ENCODE data around the gene BACH2. TPM values are rescaled to one million over a fixed set of nuclear protein-coding genes. Genes with fewer than 3 reads are reported as not detected.

The BACH2 gene
- total RNA-seq, 1 donor from 2014 or later, result 7.7 TPM

GRCh38 chr6:90231798-90232197 is 64.8 kb downstream of the BACH2 start:
- TF ChIP-seq CTCF (IDR thresholded peaks at IDR 0.05), result no peak
- no peak for DNase-seq (ENCODE audit: low spot score in 2 of 2)
- no peaks in the 10 kb centered on the region for H3K36me3 ChIP-seq
- intact Hi-C loops (cut with DNase I), result no loop called here
- no peaks in the 10 kb centered on the region for H3K9me3 ChIP-seq
- H3K27ac ChIP-seq, result no peak overlapping the region
- H3K4me1 ChIP-seq, result peaks cover 0 to 8% of the 10 kb centered on the region in 2 donors
- H3K27me3 ChIP-seq, result no peaks in the 10 kb centered on the region
- H3K4me3 ChIP-seq, result no peak overlapping the region

DNA sequence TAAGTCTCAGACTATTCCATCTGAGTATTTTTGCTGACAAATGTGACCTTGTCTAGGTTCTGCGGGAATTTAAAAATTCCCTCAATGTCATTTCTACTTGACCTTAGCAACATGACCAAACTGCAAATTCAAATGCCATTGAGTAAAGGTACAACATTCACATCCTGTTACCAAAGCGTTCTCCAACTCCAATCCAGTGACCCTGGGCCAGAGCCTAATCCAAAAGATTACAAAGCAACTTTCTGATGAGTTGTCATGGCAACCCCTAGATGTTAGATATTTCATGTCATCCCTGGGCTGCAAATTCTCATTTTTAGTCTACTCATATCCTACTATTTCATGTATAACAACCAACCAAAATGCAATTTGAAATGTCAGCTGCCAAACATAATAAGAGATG is 65.3 kb downstream of the BACH2 start:
- no peaks in the 10 kb centered on the region for H3K27me3 ChIP-seq
- H3K4me3 ChIP-seq, result no peak overlapping the region
- peaks cover 0 to 8% of the 10 kb centered on the region in 2 donors for H3K4me1 ChIP-seq
- DNase-seq (ENCODE audit: low spot score in 2 of 2), result no peak
- H3K36me3 ChIP-seq, result no peaks in the 10 kb centered on the region
- H3K27ac ChIP-seq, result no peak overlapping the region
- no peak for TF ChIP-seq CTCF (IDR thresholded peaks at IDR 0.05)
- no peaks in the 10 kb centered on the region for H3K9me3 ChIP-seq
- intact Hi-C loops (cut with DNase I), result no loop called here

DNA sequence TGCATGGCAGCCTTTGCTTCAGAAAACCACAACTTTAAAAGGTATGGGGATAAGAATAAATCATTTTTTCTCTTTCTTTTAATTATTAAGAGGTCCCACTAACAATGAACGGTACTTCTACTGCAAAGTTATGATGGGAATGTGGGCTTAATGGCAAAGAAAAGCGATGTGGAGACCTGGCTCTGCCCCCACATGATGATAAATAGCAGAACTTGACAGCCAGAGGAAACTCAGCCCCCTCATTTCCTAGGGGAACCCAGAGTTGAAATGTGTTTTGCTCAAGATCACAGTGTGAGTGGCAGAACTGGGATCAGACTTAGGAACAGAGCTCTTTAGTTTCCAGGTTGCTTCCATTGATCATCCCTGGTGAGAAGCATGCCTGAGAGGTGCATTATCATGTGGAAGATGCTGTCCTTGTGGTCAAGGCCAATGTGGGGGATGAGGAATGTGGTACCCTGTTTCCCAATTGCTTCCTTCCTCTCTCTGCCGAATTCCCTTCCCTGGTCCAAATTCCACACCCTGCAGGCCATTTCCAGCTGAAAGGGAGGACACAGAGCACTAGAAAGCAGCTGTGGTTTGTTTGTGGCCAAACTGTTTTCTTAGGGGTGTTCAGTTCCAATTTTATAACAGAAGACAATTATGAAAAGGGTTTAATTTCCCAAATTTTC is 66.0 kb downstream of the BACH2 start:
- no peaks in the 10 kb centered on the region for H3K9me3 ChIP-seq
- no peaks in the 10 kb centered on the region for H3K27me3 ChIP-seq
- H3K4me1 ChIP-seq, result peaks cover 0 to 8% of the 10 kb centered on the region in 2 donors
- no peak overlapping the region for H3K4me3 ChIP-seq
- no peak overlapping the region for H3K27ac ChIP-seq
- no peaks in the 10 kb centered on the region for H3K36me3 ChIP-seq
- DNase-seq (ENCODE audit: low spot score in 2 of 2), result no peak
- TF ChIP-seq CTCF (IDR thresholded peaks at IDR 0.05), result no peak
- intact Hi-C loops (cut with DNase I), result no loop called here

GRCh38 chr6:90229331-90230010 is 67.2 kb downstream of the BACH2 start:
- no peaks in the 10 kb centered on the region for H3K9me3 ChIP-seq
- intact Hi-C loops (cut with DNase I), result no loop called here
- no peak for TF ChIP-seq CTCF (IDR thresholded peaks at IDR 0.05)
- H3K27me3 ChIP-seq, result no peaks in the 10 kb centered on the region
- no peak overlapping the region for H3K27ac ChIP-seq
- no peak for DNase-seq (ENCODE audit: low spot score in 2 of 2)
- H3K36me3 ChIP-seq, result no peaks in the 10 kb centered on the region
- peaks cover 0 to 8% of the 10 kb centered on the region in 2 donors for H3K4me1 ChIP-seq
- no peak overlapping the region for H3K4me3 ChIP-seq

DNA sequence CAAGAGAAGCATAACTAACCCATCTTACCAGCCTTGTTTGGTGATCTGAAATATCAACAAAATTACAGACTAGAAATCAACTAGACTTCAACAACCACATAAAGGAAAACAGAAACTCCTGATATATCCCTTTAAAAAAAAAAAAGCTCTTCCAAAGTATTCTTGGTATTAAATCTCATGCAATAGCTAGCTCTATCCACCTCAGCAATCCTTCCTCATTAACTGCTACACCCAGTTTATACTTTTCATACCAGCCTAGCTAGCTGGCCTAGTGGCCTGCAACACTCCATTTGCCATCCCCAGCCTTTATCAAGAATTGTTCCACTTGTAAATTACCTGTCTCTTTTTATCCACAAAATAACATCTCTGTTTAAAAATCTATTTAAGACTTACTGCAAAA is 69.0 kb downstream of the BACH2 start:
- Histone ChIP-seq H3K9me3 (no peaks in the 10 kb centered on the region), H3K36me3 (no peaks in the 10 kb centered on the region), H3K4me3 (no peak overlapping the region), H3K27me3 (no peaks in the 10 kb centered on the region), H3K27ac (no peak overlapping the region), H3K4me1 (peaks cover 0 to 8% of the 10 kb centered on the region in 2 donors)
- TF ChIP-seq CTCF (IDR thresholded peaks at IDR 0.05), result no peak
- DNase-seq (ENCODE audit: low spot score in 2 of 2), result no peak
- intact Hi-C loops (cut with DNase I), result no loop called here

Data from ascending aorta (tissue), 2 donors.